ENCODE data around the gene FAM78A.

GRCh38 chr9:131237931-131238401, 38.3 kb downstream of the FAM78A start:
- TF ChIP-seq CTCF (conservative IDR thresholded peaks at IDR 0.05; ENCODE audit: low read length) (no peak), EZH2phosphoT487 (IDR thresholded peaks at IDR 0.05; ENCODE audit: borderline replicate concordance) (no peak)
